Effector CD4-positive, alpha-beta T cell (primary cell): ENCODE data around the gene PURA.

Experiments
- DNase-seq: peaks from one replicate; pipeline ENCODE4 v3.0.0-alpha.2; 2020
- total RNA-seq: gene quantifications from one replicate; lab custom pipeline; 2026; lab: John Stamatoyannopoulos, UW

The PURA gene
- total RNA-seq: 38.6 reads per million, percentile 62 among the genes with 10 or more reads in this experiment

DNA sequence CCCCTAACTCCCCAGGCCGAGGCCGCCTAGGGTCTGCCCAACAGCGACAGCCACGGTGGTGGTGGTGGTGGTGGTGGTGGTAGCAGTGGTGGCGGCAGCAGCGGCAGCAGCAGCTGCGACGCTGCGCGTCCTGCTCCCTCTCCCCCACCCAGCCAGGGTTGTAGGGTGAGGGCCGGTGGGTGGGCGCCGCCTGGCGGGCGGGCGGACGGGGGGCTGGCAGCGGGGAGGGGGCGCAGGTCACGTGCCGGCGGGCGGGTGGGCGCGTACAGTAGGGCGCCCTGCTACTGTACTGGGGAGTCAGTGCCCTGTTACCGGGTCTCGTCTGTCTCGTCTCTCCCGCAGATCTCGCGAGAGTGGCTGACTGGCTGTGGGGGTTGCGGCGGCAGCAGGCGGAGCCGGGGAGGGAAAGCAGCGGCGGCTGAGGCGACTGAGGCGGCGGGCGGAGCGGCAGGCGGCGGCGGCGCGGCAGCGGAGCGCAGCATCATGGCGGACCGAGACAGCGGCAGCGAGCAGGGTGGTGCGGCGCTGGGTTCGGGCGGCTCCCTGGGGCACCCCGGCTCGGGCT, at the start of gene PURA:
TSS of gene PURA (plus strand) at position 411 of the 565 bp plus-strand sequence. CDS start at position 484, 73 bp downstream.
- DNase-seq: peak; percentile 98

DNA sequence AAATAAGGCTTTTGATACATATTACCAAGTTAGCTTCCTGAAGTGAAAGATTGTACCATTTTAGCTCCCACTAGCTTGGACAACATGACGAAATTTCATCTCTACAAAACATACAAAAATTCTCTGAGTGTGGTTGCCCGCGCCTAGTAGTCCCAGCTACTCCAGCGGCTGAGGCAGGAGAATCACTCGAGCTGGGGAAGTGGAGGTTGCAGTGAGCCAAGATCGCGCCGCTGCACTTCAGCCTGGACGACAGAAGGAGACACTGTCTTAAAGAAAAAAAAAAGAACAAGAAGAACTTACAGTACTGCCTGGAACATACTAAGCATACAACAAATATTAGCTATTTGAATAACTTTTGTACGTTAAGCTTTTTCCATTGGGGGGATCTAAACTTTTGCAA, 41.1 kb upstream of the PURA start:
- DNase-seq: no peak

DNA sequence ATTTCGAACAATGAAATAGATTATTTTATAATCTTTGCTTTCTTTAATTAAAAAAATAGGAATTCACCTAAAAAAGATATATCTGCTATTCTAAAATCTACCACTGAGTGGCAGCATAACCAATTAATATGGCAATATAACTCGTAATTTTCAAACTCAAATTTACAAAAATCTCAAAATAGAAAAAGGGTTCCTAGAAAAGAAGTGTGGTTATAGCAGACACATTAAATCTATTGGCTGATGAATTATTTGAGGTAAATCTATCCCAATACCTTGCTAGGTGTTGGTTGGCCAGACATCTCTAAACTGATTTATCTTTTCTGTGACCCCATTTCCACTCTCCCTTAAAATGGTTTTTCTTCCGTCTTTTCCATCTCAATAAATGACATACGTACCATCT, 40.6 kb upstream of the PURA start:
- no peak for DNase-seq

DNA sequence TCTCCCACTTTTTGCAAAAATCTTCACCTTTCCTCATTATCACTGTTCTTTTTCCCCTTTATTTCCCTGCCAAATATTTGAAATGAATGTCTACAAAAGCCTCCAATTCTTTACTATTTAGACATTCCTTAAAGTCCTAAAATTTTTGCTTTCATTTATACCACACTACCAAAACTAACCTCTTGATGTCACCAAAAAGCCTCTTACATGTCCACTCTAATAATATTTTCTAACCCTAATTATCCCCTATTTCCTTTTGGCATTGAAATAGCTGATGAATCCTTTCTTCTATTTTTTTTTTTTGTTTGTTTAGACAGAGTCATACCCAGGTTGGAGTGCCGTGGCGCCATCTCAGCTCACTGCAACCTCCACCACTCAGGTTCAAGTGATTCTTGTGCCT, 38.5 kb upstream of the PURA start:
- DNase-seq: no peak

DNA sequence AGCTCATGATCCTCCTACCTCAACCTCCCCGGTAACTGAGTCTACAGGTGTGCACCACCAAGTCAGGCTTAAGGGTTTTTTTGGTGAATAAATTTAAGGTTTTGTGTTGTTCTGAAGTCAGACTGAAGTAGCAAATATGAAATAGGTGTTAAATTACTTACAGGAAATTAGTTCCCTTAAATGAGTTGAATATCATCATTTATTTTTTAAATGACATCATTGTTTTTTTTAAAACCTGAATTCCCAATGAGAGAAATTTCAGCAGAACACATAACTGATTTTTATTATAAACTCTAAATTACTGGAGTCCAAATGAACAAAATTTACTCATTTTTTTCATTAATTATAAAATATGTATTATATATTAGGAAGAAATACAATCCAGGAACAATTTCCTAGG, 37.8 kb upstream of the PURA start:
- no peak for DNase-seq

DNA sequence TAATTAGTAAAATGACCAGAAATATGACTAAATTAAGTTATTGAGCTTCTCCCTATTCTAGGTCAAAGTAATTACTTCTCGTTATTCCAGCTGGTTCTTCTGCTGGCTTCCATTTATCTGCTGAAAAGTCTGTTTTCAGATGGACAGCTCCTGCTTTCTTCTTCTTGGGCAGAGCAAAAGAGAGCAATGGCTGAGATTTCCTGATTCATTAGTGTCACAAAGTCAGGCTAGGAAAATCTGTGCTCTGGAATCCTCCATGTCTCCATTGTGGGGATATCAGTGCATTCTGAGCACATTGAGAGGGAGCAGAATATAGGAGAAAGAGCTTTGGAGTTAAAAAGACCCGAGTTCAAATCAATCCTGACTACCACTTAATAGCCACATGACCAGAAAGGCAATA, 37.1 kb upstream of the PURA start:
- DNase-seq: no peak

DNA sequence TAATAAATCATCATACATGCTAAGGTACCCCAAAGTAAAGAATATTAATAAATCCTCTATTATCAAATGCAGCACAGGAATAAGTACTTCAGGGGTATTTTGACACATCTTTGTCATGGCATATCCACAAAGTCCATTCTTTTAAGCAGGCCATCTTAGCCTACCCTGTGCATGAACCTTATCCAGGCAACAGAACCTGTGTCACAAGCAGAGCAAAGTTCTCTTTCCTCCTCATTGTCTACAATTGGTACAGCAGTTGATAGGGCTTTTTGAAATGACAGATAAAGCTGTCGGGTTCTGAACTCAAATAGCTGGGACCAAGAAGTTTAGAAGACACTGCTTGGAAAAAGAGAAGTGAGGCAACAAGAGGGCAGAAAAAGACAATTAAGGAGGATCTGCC, 30.8 kb upstream of the PURA start:
- DNase-seq: no peak

DNA sequence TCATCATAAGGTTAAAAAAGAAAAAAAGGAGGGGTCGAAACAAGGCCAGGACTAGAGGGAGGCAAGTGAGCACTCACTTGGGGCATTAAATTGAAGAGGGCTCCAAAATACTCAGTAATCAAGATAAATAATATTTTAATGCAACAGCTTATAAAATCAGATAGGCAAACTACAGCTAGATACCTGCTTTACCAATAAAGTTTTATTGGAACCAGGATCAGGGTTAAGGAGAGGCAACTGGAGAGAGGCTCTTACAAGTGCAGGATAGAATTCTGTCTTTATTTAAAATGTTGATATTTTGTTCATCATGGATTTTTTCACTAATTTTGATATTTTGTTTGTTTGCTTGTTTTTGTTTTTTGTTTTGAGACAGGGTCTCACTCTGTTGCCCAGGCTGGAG, 30.3 kb upstream of the PURA start:
- no peak for DNase-seq

DNA sequence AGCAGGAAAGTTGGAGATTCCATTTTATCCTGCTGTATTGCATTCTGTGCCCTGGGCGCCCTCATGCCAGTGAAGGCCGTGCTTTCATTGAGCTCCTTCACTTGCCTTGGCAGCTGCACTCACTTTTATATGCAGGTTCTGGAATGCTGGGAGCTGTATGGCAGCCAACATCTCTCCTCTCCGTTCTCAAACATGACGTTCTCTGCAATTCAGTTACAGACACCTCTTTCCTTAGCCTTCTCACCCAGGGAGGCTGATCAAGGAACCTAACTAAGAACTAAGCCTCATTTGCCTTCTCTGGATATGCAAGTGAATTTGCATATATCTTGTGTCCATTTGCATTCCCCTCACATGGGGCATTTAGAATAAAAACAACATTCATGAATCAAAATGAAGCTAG, 29.4 kb upstream of the PURA start:
- no peak for DNase-seq

DNA sequence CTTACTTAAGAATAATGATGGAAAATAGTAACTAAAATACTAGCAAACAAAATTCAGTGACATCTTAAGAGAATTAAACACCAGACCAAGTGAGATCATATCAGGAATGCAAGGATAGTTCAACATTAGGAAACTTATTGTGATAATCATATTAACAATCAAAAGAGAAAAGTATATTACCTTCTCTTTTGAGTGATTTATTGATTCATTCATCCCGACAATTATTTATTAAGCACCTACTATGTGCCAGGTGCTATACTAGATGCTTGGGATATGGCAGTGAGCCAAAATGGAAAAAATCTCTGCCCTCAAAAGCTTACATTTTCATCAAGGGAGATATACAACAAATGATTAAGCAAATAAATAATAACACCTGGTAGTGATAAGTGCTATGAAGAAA, 23.7 kb upstream of the PURA start:
- DNase-seq: no peak

DNA sequence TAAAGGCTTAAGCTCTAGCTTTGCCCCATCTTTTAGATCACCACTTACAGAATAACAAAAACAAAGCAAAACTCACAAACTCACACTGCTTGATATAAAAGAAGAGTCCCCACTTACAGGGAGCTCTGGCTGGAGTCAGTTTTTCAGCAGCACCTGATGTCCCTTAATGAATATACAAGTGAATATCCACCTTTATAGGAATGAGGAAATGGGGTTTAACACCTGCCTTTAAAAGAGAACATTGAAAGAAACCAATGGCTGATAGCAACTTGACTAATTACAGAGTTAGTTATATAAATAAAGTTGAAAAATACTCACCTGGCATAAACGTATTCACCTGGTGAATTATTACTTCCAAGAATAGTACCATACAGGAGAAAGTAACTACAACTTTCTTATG, 20.7 kb upstream of the PURA start:
- DNase-seq: no peak

DNA sequence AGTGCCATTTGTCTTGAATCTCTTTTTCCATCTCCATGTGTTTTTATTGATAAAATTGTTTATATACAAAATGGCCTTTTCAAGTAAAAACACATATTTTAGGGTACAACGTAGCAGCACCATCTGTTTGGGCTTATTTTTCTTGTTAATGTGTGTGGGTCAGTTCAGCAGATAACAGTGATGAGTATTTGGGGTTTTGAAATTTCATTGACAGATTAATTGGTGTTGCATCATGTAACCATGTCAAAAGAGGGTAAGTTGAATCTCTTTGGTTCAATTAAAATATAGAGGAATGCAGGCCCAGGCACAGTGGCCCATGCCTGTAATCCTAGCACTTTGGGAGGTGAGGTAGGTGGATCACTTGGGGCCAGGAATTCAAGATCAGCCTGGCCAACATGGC, 20.0 kb upstream of the PURA start:
- no peak for DNase-seq

DNA sequence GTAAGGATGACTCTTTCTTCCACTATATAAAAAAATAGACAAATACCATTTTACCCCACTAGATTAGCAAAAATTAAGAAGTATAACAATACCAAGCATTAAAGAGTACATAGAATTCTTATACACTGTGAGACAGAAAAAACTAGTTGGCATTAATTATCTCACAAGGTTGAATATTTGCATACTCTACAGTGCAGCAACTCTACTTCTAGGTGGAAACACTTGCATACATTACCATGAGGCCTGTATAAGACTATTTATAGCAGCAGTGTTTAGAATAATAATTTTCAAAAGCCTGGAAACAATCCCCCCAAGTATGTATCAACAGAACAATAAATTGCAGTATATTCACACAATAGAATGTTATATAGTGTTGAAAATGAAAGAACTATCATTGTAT, 19.0 kb upstream of the PURA start:
- no peak for DNase-seq

DNA sequence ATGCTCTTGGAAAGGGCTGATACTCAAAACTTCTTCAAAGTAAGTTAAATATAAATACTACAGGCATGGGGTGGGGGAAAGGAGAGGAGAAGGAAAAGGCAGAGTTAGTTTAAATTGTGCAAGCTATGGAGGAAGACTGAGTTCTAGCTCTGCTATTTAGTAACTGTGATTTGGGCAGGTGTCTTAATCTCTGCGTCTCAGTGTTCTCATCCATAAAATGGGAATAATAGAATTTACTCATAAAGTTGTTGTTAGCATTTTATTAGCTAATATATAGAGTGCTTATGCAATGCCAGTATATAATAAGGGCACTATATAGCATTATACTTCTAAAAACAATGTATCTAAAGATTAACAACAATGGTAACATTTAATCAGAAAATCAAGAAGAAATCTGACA, 12.7 kb upstream of the PURA start:
- no peak for DNase-seq

DNA sequence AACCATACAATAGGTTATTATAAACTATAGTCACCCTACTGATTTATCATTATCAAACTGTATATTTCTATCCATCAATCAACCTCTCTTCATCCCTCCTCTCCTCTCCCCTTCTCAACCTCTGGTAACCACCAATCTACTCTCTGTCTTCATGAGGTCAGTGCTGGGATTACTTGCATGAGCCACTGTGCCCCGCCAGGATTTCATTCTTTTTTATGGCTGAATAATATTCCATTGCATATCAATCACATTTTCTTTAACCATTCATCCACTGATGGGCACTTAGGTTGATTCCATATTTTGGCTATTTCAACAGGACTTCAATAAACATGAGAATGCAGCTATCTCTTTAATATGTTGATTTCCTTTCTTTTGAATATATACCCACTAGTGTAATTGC, 10.8 kb upstream of the PURA start:
- DNase-seq: no peak

DNA sequence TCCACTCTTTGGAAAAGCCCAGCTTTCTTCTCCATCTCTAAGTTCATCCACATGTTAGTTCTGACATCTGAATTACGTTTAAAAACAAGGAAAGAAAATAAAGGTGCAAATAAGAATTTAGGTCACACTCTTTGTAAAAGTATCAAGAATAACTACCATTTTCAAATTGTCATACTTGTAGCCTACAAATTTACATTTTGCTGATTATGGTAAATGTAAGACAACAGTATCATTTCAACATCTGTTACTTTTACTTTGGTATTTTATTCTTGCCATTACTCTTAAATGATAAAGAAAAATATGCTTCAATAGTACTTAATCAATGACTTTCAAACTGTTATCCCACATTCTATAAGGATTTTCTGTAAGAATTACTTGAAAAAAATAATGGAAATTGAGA, 9.8 kb upstream of the PURA start:
- DNase-seq: no peak

DNA sequence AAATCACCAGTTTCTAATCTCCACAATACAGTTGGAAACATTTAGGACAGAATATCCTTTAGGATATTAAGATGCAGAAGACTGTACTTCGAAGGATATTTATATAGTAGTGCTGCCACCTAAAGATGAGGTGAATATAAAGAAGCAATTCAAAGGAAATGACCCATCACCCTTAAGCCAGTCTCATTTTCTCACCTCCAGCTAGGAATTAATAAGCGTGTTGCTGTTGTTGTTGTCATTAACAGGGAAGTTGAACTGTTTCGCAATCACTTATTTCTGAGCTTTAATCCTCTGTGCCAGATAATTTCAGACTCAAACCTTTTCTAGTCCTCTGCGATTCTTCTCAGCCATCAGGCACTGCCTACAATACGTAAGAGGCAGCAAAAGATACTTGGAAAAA, 7.8 kb upstream of the PURA start:
- DNase-seq: no peak

DNA sequence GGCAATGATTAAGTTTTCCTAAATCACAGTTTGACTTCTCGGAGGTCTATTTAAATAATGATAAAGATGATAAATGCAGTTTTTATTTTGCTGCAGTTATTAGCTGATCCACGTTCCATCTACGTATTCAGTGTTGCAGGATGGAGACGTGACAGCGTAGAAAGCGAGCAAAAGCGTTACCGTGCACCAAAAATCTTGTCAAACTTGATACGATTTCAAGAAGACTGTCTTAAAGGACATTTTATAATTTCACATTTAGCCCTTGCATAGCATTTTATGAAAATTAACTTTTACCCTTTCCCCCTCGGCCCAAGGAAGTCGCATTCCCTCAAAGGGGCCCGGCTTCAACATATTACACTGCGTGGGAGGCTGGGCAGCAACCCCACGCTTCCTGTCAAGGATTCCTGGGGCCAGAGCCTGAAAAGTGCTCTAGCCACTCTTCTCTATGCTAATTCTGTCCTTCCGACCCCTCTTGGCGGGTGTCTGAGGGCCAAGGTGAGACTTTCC, 7.1 kb upstream of the PURA start:
- DNase-seq: no peak

DNA sequence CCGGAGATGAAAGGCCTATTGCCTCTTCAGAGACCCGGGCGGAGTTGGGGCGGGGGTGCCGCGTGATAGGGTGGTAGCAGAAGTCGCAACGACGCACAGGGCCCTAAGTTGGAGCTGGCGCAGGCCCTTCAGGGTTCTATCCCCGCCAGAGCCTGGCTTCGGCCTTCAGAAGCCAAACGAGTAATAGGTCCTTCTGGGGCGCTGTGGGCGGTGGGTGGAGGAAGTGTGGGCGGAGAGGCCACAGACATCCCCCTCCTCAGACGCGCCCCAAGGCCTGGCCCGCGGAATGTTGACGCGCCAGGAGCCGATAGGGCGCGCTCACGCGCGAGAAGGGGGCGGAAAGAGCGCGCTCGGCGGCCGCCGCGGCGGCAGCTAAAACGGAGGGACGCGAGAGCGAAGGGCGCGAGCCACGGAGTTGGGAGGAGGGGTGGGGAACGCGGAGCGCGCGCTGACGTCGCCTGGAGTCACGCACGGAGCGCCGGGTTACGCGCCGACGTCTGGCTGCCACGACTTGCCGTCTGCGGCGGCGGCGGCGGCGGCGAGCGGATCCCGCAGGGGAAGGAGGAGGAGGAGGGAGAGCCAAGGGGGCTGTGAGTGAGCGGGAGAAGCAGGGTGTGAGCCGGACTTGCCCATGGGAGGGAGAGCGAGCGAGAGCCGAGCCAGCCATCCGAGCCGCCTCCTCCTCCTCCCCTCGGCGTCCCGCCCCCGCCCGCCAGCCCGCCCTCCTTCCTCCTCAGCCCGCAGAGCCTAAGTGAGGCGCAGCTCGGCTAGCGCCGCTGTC, 6.4 kb upstream of the PURA start:
- peak; percentile 90 for DNase-seq

DNA sequence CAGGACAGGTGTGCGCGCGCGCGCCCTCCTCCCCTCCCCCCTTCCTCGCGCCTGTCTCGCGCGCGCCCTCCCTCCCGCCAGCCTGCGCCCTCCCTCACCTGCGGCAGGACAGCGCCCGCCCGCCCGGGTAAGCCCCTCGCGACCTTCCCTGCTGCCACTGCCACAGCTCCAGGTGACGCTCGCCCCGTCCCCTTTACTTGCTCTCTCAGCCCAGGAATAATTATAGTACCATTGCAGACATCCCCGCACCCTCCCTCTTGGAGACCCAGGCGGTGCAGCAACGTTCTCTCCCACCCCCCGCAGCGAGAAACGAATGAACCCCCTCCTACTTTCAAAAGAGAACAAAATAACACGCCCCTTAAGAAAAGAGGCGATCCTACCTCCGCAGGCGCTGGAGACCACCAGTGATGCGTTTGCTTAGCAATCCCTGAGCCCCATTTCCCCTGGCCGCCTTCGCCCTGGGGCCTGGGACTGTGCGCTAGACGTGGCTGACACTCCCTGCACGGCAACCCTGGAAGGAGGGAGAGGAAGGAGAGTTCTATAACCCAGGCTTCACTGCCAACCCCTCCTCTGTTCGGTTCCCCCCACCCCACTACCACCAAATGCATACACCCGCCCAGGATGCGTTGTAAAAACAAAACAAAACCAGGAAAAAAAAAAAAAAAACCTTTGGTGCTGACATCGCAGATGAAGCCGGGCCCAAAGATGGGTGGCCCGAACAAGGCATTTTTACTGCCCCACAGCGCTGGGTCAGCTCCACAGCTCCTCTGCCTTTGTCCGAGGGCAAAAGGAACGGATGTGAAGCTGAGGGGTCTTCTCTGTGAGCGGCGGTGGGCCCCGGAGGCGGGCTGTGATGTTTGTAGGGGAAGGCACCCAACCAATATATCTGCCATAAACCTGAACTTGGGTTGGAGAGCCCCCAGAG, 5.6 kb upstream of the PURA start:
- DNase-seq: peak; percentile 16

DNA sequence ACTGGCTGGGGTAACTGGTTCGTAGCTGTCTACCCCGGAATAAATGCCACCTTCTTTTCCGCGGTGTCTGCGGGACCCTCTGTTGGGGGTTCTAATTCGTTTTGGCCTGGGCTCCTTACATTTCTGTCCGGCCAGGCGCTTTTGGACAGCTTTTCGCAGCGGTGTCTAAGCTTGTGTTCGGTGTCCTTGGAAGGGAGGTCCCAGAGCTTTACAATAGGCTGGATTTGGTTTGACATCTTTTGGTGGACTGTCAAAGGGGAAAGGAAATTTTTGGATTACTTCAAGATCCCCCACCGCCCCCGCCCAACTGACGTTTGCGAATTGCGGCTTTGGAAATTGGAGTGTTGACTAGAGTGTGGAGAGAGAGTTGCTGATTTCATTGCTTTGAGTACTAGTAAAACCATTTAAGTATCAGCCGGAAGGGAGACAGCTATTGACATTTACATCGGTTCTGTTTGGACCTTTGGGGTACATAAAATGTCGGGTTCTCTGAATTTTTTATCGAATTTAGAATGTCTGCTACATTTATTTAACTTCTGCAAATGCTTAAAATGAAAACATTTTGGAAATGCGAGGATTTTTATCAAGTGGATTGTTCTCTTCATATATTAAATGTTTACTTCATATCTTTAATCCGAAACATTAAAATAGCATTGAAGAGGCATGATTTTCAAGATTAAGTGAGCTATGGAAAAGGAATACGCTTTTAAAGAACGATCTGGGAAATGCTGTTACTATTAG, 4.7 kb upstream of the PURA start:
- no peak for DNase-seq

DNA sequence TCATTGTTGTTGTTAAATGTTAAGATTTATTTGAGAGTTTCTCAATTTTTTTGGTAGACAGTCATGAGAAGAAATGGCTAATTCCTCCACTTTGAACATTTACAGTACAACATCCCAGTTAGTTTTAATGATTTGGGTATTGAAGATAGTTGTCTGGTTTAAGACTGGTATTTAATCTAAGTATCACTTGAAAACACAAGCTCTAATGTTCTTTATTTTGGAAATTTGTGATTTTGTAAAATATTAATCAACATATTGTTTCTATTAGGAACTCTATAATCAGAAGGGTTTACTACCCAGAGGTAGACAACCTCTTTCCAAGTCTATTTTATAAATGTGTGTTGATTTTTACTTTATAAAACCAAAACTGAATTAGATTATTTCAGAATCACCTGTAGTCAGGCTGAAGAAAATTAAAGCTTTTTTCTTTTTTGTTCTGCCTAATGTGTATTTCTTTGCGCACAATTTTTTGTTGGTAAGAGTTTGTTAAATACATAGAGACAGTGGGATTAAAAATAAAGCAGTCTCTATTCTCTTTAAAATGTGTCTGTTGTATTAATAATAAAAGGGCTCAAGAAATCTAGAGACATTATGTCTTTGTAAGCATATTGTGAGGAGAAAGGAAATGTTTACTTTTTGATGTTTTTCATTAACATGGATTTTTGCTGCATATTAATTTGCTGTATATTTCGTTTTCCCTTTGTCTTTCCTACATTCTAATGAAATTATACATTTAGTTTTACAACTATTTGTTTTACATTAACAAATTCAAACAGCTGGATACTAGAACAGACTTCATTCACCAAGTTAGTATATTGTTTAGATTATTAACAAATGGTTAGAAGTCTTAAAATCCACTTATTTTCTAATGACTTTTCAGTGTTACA, 3.9 kb upstream of the PURA start:
- no peak for DNase-seq
